Medulla oblongata (tissue), 1 donor: ENCODE data around the gene KIAA1328.

Experiments used
- DNase-seq: peaks from one replicate; pipeline ENCODE4 v3.0.0-alpha.2; 2015; ENCODE audit errors: extremely low spot score

The KIAA1328 gene

DNA sequence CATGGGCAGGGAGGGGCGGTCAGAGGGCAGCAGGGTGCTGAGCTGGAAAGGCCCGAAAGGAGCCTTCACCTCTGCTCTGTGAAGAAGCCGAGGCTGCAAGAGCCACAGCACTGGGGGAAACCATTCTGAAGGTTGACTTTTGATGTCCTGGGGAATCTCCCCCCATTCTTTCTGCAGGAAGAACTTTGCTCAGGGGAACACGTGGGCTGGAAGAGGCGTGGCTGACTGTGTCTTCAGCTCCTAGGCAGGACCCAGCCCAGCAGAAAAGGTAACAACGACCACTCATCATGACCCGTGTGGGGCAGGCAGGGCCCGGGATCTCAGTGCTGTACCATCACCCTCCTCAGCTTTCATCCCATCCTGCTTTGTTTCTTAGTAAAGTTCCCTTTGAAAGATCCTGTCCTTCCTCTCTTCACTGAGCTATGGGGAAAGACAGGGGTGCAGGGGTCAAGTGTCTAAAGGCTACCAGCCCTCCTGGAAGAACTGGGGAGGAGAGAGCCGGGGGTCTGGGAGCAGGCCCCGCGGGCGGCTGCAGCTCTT, 424.0 kb downstream of the KIAA1328 start:
- no peak for DNase-seq

DNA sequence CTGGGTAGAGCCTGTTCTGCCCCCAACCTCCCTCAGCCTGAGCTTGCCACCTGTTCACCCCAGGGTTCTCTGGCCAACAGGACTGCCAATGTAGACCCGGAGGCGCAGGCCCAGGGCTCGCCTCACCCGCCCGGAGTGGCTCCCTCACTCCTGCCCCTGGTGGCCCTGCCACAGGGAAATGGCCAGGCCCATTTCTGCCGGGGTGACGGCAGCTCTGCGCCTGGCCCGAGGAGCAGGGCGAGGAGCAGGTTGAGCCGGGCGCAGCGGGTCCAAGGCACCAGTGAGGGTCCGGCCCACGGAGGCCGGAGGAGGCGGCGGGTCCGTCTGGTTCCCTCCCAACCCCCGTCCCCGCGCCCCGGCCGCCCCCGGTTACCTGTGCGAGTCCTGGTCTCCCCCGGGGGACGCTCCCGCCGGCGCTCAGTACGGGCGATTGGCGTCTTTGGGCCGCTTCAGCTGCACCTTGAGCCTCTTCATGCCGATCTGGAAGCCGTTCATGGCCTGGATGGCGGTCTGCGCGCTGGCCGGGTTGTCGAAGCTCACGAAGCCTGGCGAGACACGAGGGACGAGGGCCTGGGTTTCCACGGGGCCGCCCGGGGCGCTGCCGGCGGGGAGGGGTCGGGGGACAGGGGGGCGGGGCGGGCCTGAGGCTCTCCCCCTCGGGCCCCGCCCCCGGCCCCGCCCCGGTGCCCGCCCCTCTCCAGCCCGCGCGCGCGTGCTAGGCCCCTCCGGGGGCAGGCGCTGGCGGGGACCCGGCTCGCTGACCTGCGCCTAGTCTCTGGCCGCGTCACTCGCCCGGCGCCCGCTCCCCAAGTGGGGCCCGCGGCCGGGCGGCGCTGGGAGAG, 424.7 kb downstream of the KIAA1328 start:
- DNase-seq = no peak

DNA sequence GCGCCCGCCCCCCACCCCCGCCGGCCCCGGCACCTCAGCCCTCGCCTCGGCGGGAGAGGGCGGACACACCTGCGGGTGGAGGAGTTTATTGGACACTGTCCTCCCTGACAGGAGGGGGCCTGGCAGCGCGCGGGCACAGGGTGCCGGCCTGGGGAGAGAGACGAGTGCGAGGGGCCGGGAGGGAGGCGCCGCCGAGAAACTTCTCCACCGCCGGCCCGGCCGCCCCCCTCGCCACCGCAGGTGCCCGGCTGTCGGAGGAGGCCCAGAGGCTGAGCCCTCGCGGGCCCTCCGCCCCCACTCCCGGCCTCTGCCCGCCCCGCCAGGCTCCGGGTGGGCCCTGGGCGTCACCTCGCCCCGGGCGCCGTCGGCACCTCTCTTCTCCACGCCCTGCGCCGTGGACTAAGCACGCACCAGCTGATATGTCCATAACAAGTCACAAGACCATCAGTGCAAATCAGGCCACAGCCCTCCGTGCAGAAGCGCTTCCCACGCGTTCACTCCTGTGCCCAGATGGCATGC, 425.4 kb downstream of the KIAA1328 start:
- no peak for DNase-seq

DNA sequence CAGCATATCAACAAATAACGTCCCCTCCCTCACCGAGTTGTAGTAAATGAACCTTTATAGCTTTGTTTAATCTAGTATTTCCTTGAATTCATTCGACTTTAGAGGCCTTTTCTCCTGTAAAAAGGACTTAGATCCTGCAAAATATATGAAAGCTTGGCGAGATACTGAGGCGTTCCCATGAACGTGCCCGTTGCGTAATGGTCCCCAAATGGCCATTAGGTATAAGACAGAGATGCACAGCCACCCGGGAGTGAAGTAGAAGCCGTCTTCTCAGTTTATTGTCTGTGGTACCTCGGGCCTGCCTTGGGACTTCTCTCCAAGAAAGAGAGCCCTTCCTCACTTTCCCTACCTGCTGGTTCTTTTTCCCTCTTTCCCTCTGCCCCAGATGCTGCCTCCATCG, 426.0 kb downstream of the KIAA1328 start:
- no peak for DNase-seq

DNA sequence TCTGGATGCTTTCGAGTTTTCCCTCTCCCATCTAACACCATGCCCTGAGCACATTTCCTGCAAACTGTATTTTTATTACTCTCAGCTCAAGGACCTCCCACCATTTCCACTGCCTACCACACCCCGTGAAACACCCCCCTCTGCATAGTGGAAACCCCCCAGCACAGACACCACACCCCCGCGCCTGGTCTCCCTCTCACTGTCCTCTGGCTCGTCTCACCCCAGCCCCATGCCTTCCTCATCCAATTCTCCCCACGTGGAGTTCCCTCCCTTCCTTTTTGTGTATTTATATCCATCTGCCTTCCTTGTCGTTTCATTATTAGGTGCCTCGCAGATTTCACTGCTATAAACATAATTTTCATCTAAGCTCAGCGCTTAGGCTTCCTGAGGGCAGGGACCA, 429.2 kb downstream of the KIAA1328 start:
- DNase-seq = no peak

DNA sequence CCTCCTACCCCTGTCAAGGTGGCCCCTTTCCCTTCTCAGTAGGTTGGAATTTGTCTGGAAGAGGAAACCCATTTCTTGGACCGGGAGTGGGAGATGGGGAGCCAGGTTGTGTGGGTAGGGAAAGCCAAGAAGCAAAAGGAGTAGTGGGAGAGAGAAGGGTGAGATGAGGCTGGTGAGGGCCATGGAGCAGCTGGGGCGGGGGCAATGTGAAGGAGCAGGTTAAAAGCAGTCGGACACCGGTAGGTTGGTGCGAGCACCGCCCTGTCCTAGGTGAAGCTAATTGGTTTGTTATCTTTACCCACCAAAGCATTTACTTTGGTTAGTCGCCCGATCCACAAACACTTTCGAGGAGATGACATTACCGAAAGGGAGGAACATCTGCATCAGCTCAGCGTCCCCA, 429.9 kb downstream of the KIAA1328 start:
- DNase-seq = no peak

DNA sequence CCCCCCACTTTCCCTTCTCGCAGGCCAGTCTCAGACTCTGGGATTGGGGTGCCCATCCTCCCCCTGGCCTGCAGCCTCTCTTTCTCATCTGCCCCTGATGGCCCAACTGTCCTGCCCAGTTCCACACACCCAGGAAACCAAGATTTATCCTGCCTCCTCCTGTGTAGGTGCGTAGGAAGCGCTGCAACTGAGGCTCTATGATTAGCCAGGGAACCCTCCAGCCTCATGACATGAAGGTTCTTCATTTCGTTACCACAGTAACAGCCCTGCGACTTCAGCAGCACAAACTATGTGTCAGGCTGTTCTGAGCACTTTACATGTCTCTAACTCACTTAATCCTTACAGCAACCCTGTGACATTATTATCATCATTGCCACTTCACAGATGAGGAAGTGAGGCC, 430.8 kb downstream of the KIAA1328 start:
- no peak for DNase-seq

DNA sequence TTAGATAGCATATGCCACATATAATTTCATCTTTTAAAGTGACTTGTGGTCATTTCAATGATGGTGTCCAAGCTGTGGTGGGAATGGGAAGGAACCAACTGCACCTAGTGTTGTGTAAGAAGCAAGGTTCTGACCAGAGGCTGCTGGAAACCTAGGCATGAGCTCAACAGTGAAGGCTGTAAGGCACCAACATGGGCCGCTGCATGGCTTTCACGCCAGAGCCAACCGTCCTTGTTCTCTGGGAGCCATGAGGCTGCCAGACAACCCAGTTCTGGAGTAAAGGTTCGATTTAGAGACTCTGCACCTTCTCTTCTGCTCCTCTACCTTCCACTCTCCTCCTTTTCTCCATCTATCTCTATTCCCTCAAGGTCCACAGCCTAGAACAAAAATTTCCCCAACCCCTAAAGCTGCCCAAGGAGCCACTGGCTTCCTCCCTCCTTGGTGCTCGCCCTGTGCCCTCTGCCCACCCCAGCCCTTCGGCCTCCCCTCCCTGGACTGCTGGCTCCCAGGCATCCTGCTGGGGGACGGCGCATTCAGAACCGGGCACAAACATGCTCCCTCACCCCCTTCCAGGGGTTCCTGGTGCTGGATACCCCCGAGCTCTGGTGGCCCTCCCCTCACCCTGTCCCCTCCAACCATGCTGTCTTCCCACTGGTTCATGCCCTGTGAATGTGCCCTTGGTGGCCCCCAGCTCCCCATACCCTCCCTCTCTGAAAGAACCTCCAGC, 431.6 kb downstream of the KIAA1328 start:
- DNase-seq = no peak

DNA sequence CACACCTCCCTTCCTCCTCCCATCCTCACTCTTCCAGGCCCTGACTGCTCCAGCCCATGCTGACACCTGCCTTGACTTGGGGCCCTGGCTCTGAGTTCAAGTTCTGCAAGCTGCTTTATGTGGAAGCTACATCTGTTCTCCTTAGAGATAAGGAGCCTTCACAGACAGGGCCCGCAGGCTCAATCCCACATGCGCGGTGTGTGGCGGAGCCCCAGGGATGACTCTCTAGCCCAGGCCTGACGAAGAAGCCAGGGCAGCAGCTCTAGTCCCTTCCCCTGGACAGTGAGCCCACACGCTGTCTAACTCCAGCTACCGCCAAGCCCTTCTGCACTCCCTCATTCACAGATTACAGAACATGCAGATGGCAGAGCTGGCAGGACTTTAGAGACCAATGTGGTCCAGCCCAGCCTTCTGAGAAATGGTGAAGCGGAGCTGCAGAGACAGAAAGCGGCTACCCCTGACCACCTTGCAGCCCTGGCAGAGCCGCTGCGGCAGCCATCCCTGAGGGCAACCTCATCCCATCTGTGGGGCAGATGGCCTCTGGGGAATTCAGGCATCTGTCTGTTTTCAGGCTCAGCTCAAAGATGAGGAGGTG, 432.4 kb downstream of the KIAA1328 start:
- no peak for DNase-seq

DNA sequence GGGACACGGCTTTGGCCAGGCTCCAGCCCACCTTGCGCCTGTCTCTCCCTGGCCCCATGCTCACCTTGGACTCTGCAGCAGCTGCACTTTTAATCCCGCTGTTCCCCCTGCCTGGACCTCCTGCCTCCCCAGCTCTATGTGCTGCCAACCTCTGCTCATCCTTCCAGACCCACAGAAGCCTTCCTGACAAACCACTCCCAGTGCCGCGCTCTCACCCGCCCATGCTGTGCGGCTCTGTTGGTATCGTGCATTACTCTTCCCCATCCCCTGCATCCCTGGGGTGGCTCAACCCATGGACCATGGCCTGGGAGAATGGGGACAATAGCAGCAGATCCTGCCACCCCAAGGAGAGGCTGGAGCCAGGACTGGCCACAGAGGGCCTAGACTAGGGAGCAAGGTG, 433.1 kb downstream of the KIAA1328 start:
- DNase-seq = no peak

DNA sequence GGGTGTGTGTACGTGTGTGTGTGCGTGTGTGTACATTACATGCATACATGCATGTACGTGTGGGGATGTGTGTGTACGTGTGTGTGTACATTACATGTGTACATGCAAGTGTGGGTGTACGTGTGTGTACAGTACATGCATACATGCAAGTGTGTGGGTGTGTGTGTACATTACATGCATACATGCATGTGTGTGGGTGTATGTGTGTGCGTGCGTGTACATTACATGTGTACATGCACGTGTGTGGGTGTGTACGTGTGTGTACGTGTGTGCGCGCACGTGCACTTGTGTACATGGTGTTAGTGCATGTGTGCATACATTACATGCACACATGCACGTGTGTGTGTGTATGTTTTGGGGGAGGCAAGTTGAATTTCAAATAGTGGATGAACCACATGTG, 436.0 kb downstream of the KIAA1328 start:
- no peak for DNase-seq

DNA sequence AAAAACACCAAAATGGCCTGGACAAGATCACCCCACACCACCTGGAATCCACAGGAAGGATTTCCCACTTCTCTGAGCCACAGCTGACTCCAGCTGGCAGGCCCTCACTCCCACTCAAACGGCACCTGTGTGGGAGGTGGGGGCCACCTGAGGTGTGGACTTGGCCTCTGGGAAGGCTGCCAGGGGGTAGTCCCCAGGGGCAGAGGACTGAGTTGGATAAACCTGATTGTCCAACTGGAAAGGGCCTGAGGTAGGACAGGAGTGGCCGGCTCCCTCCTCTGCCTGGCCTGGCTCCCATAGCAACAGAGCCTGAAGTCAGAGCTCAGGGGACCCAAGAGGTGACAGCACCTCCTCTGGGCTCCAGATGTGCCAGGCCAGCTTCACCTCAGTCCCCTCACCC, 436.5 kb downstream of the KIAA1328 start:
- DNase-seq = no peak

DNA sequence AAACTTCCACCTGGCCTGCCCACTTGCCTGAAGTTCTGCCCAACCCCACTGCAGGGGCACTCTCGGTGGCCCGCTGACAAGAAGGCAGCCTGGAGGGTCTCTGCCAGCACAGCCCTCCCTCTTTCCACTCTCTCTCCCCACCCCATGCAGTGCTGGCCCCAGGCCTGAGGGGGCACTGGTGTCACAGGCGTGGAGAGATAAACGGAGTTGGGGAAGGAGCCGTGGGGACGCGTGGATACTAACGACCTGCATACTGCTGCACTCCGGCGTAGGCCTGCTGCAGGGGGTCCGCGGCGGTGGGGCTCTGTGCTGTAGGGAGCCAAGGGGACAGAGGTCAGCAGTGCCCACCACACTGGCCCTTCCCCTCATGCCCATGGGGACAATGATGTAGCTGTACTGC, 437.4 kb downstream of the KIAA1328 start:
- no peak for DNase-seq

DNA sequence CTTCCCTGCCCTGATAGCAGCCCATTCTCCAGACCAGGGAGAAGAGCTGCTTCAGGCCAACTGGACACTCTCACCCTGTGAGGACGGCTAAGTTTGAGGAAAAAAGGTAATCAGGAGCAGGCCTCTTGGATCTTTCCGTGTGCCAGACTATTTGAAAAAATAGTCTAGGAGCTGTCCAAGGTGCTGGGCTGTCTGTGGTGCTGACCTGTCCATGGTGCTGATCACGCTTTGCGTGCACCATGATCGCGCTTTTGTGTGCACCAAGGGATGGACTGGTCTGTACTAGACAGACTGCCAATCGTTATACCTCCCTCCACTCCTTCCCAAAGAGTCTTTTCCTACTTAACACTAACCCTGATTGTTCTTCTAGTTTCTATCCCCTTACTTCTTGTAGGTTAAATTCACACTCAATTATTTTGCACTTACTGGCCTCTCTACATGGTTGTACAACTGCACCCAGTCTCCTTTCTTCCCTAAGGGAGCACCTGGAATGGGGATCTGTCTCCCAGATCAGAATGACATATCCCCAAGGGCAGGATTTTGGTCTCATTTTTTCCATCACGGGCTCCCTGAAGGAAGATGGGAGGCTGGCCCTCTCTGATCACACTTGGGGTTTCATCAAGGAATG, 441.2 kb downstream of the KIAA1328 start:
- peak; percentile 44 for DNase-seq

DNA sequence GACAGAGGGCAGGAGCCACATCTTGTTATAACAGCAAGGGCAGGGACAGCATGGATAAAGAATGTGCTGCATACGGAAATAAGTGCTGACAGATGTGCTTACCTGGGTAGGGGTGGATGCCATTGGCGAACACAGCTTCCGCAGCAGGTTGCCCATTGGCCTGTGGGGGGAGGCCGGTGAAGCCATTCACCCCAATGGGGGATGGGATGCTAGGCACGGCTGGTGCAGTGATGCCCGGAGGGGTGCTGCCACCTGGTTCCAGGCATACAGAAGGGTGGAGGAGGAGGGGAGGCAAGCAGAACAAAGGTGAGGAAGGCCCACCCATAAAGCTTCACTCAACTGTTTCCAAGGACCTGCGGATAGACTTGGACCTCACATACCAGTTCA, 441.7 kb downstream of the KIAA1328 start:
- no peak for DNase-seq

DNA sequence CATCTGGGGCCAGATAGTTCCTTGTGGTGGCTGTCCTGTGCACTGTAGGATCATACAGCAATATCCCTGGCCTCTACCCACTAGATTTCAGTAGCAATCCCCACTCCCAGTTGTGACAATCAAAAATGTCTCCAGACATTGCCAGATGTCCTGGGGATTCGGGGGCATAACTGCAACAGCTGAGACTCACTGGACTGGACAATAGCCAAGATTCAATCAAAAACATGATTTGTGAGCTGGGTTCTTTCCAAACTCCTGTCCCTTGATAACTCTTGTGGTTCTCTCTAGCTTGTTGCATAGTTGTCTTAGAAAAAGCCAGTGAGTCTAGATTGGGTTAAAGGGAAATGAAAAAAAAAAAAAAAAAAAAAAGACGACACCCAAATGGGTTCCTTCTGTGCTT, 443.3 kb downstream of the KIAA1328 start:
- no peak for DNase-seq

DNA sequence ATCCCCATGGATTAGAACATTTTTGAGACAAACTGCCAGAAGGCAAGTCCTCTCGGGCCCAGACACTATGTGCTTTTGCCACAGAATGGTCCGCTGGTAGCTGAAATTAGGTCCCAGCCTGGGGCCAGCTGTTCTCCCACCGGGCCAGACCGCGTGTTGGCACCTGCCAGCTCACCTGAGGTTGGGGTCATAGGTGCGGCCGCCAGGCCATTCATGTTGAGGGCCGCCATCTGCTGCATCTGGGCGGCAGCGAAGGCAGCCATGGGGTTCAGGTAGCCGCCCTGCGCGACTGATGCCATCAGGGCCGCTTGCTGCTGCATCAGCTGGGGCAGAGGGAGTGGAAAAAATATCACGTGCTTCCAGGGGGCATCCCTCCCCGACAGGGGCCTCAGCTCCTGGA, 443.9 kb downstream of the KIAA1328 start:
- no peak for DNase-seq

DNA sequence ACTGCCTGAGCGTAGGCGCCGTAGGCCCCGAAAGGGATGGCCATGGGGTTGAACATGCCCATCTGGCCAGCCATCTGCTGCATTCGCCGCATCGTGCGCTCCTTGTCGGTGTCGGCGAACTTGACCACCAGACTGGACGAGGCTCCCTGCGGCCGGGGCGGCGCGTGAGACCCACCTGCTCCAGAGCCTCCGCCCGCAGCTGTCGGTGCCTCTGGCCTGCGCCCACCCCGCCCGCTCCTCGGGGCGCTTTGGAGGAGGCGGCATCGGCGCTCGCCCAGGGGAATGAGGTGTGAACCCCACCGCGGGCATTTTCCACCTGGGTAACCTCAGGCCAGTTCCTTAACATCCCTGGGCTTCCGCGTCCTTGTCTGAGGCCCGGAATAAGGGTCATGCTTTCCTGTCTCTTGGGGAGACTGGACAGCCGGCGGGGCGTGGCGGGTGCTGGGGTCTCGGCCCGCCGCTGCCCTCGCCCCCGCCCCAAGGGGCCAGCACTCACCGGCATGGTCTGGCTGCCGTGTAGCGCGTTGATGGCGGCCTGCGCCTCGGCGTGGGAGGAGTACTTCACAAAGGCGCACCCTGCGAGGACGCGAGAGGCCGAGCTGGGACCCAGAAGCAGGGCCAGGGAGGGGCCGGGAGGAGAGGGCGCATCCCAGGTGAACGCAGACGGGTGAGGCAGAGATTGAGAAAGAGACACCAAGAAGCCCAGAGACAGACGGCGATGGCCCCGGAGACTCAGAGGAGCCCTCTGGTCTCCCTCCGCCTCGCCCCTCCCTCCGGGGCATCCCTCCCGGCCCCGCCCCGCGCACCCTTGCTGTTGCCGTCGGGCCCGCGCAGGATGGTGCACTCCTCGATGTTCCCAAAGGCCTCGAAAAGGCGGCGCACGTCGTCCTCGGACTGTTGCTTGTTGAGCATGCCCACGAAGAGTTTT, 445.6 kb downstream of the KIAA1328 start:
- DNase-seq = no peak

DNA sequence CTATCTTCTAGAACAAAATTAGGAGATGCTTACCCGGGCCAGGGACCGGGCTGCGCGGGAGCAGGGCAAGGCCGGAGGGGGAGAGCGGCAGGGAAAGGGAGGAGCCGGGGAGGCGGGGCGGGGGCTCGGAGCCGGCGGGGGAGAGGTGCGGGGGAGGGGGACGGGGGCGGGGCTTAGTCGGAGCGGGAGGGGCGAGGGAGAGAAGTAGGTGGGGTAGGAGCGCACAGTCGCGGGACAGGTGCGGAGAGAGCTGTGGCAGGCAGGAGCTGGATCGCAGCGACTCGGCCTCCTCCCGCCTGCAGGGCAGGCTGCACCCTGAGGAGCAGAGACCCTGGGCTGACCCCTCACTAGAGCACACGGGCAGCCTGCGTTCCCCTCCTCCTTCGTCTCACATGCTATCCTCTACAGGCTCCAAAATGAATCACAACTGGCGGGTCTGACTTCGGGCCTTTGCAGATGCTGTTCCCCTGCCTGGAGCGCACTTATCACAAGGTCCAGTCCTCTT, 446.4 kb downstream of the KIAA1328 start:
- DNase-seq = no peak

DNA sequence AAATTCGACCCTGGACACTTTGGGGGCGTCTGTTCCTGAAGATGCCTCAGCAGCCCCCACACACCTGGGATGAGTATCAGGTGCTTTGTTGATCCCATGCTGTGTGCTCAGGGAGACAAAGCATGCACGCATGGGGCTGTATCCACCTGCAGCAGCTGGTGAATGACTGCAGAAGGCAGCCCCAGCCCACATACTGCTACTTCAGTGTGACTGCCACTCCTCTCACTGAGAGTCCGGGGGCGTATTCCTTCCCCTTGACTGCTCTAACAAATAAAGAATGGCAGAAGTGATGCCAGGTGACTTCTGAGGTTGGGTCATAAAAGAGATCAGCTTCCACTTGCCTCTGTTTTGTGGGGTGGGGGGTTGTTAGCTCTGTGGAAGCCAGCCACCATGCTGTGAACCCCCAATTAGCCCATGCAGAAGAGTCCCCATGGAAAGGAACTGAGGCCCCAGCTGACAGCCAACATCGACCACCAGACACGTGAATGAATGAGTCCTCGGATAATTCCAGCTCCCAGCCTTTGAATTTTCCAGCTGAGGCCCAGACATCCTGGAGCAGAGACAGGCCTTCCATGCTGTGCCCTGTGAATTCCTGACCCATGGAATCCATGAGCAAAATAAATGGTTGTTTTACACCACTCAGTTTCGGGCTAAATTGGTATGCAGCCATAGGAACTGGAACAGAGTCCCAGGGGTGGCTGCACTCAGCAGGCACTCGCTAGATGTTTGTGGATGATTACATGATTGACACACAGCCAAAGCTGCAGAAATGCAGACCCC, 447.4 kb downstream of the KIAA1328 start:
- no peak for DNase-seq
